Measurements from ENCODE around the gene FBXL16. TPM values are rescaled to one million over a fixed set of nuclear protein-coding genes. Genes with fewer than 3 reads are reported as not detected.

Gene FBXL16
- total RNA-seq, 1 experiment from 2014 or later: 22.2 TPM

DNA sequence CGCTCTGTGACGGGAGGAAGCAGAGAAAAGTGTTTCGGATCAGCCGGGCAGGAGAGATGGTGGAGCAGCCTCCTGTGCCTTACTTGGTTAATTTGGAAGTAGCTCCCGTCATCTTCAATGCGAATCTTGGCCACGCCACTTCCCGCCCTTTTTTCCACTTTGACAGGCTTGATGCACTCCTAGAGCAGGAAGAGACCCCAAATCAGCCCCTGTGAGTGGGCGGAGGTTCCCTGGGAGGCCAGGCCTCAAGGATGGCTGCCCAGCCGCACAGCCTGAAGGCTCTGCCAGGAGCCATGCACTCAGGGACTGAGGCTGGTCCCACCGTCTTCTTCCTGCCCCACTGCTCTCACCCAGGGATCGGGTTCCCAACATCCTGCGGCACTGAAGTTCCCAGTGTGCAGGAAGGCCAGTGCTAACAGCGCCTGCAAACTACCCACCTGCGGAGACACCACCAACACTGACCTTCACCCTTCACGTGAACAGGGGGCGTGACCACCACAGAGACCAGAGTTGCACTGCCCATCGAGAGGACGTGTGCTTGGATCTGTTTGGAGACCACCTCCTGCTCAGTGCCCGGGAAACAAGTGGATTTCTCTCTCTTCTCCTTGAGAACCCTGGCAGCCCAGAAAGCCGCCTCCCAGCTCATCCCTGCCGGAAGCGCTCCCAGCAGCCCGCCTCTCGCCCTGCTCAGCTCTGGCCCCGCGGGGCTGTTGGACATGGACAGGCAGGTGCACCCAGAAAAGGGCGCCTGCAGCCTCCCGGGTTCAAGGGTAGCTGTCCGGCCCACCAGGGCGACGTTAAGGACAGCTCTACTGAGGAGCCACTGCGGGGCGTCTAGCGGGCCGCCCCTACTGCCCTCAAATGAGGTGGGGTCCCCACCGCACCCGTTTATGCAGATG is 34.2 kb upstream of the FBXL16 start:
- Histone ChIP-seq H3K79me2 (ENCODE audit: low read depth) (peaks cover 11% of the 10 kb centered on the region; the same call in 1 of the 2 replicates), H3K4me2 (peak overlapping the region; percentile 95), H3F3A (ENCODE audit: insufficient read depth, low read depth) (peaks cover 5% of the 10 kb centered on the region; the same call in 1 of the 2 replicates), H3K4me1 (replicated peaks; ENCODE audit: insufficient read depth) (no peaks in the 10 kb centered on the region; the same call in 1 of the 2 replicates), H3K27me3 (ENCODE audit: insufficient read depth, low read depth) (no peaks in the 10 kb centered on the region), H3K9me3 (ENCODE audit: insufficient read depth, low read depth) (no peaks in the 10 kb centered on the region), H3K9me2 (ENCODE audit: insufficient read depth) (no peaks in the 10 kb centered on the region), H2AFZ (peak overlapping the region; percentile 96; the same call in 1 of the 2 replicates), H3K36me3 (ENCODE audit: low read depth) (no peaks in the 10 kb centered on the region), H4K20me1 (ENCODE audit: insufficient read depth) (no peaks in the 10 kb centered on the region), H3K4me3 (peak overlapping the region; percentile 91), H3K27ac (no peak overlapping the region)
- DNase-seq: peak in 1 of 2 experiments; percentile 35
- ChIA-PET POLR2A (ENCODE audit: unreplicated experiment) (interaction anchor here (0.5 to 0.6 kb wide), 2 partner anchors 43 to 338 kb away, joined by 3 to 4 read pairs; no protein-coding TSS in a partner anchor), CTCF (interaction anchor here (1.2 kb wide), 1 partner anchor 21 kb away, joined by 5 read pairs; no protein-coding TSS in a partner anchor)
- no peak for TF ChIP-seq EZH2 (IDR thresholded peaks at IDR 0.05; ENCODE audit: low read depth)
- TF ChIP-seq, protein P1, sequence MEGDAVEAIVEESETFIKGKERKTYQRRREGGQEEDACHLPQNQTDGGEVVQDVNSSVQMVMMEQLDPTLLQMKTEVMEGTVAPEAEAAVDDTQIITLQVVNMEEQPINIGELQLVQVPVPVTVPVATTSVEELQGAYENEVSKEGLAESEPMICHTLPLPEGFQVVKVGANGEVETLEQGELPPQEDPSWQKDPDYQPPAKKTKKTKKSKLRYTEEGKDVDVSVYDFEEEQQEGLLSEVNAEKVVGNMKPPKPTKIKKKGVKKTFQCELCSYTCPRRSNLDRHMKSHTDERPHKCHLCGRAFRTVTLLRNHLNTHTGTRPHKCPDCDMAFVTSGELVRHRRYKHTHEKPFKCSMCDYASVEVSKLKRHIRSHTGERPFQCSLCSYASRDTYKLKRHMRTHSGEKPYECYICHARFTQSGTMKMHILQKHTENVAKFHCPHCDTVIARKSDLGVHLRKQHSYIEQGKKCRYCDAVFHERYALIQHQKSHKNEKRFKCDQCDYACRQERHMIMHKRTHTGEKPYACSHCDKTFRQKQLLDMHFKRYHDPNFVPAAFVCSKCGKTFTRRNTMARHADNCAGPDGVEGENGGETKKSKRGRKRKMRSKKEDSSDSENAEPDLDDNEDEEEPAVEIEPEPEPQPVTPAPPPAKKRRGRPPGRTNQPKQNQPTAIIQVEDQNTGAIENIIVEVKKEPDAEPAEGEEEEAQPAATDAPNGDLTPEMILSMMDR (conservative IDR thresholded peaks at IDR 0.05): no peak
- intact Hi-C loops (cut with micrococcal nuclease; ENCODE audit: unreplicated experiment): loop anchor here (1.0 to 2.0 kb wide), 3 partner anchors 12 to 37 kb away; partner anchors contain the start of gene MSLN
- no TSS peak for BruUV-seq (replicated peaks)

DNA sequence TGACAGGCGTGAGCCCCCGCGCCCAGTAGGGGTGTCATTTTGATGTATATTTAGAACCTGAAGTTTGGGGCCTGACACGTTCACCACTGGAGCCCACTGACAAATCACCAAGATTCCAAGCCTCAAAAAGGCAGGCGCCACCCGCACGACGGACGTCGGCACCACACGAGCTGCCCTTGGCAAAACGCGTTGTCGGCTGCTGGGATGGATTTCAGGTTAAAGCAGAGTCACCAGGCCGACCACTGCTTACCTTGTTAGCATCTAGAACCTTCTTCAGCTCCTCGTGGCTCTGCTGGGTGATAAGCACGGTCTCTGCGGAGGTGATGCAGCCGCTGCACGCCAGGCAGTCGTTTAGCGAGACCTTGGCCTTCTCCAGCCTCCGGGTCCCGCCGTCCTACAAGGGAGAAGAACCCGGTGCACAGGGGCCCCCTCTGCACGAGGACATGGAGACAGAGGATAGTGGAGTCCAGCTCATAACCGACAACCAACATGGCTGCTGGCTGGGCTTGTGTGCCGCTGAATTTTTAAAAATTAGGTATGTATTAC is 31.4 kb upstream of the FBXL16 start:
- ChIA-PET CTCF (no interaction called here), POLR2A (ENCODE audit: unreplicated experiment) (no interaction called here)
- no peak for TF ChIP-seq EZH2 (IDR thresholded peaks at IDR 0.05; ENCODE audit: low read depth)
- TF ChIP-seq, protein P1 (conservative IDR thresholded peaks at IDR 0.05): no peak
- no TSS peak for BruUV-seq (replicated peaks)
- Histone ChIP-seq H3K36me3 (ENCODE audit: low read depth) (no peaks in the 10 kb centered on the region), H3K4me3 (no peak overlapping the region), H3K9me3 (ENCODE audit: insufficient read depth, low read depth) (no peaks in the 10 kb centered on the region), H3K27ac (no peak overlapping the region), H3K4me1 (replicated peaks; ENCODE audit: insufficient read depth) (no peaks in the 10 kb centered on the region; the same call in 1 of the 2 replicates), H2AFZ (no peak overlapping the region), H3K4me2 (no peak overlapping the region), H3K9me2 (ENCODE audit: insufficient read depth) (no peaks in the 10 kb centered on the region), H4K20me1 (ENCODE audit: insufficient read depth) (no peaks in the 10 kb centered on the region), H3K27me3 (ENCODE audit: insufficient read depth, low read depth) (no peaks in the 10 kb centered on the region), H3F3A (ENCODE audit: insufficient read depth, low read depth) (peaks cover 7% of the 10 kb centered on the region; the same call in 1 of the 2 replicates), H3K79me2 (ENCODE audit: low read depth) (peaks cover 11% of the 10 kb centered on the region; the same call in 1 of the 2 replicates)
- DNase-seq: no peak
- intact Hi-C loops (cut with micrococcal nuclease; ENCODE audit: unreplicated experiment): no loop called here

DNA sequence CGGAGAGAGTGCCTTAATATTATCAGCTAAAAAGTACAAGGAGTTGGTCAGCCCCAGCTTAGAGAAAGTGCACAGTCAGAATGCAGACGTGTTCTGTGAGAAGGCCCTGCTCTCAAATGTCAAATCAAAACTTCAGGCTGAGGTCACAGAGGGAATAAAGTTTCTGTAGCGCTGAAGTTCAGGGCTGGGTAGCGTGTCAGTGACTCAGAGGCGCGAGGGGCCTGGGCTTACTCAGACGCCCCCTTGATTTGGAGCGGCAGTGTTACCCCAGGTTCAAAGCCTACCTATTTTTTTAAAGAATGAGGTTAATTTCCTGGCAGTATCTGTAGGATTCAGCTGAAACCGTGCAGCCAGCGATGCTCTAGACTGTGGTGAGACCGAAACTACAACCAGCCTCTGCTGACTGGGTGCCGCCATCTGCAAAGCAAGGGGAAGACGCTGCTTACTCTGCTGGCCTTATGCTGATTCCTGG is 30.4 kb upstream of the FBXL16 start:
- no peaks in the 10 kb centered on the region; the same call in 1 of the 2 replicates for H3K4me1 ChIP-seq (replicated peaks; ENCODE audit: insufficient read depth)
- H3F3A ChIP-seq (ENCODE audit: insufficient read depth, low read depth): peaks cover 5% of the 10 kb centered on the region; the same call in 1 of the 2 replicates
- H3K27me3 ChIP-seq (ENCODE audit: insufficient read depth, low read depth): no peaks in the 10 kb centered on the region
- H3K36me3 ChIP-seq (ENCODE audit: low read depth): no peaks in the 10 kb centered on the region
- H3K27ac ChIP-seq: no peak overlapping the region
- no peak overlapping the region for H3K4me3 ChIP-seq
- H3K9me3 ChIP-seq (ENCODE audit: insufficient read depth, low read depth): no peaks in the 10 kb centered on the region
- peaks cover 11% of the 10 kb centered on the region; the same call in 1 of the 2 replicates for H3K79me2 ChIP-seq (ENCODE audit: low read depth)
- POLR2A ChIA-PET (ENCODE audit: unreplicated experiment): interaction anchor here (0.7 kb wide), 1 partner anchor 228 kb away, joined by 3 read pairs; no protein-coding TSS in a partner anchor
- H3K9me2 ChIP-seq (ENCODE audit: insufficient read depth): no peaks in the 10 kb centered on the region
- CTCF ChIA-PET: no interaction called here
- H2AFZ ChIP-seq: no peak overlapping the region
- no peak overlapping the region for H3K4me2 ChIP-seq
- DNase-seq: no peak
- no TSS peak for BruUV-seq (replicated peaks)
- H4K20me1 ChIP-seq (ENCODE audit: insufficient read depth): no peaks in the 10 kb centered on the region
- intact Hi-C loops (cut with micrococcal nuclease; ENCODE audit: unreplicated experiment): no loop called here
- no peak for TF ChIP-seq EZH2 (IDR thresholded peaks at IDR 0.05; ENCODE audit: low read depth)
- TF ChIP-seq, protein P1 (conservative IDR thresholded peaks at IDR 0.05): no peak

Measured in PC-9 (cell line).